SK-N-SH (cell line): Measurements from ENCODE around the gene ITGA8. TPM values are rescaled to one million over a fixed set of nuclear protein-coding genes. Genes with fewer than 3 reads are reported as not detected.

Experiments
- CTCF ChIA-PET: fragments of 300-600, 350-600 bp; formaldehyde crosslinking; extraction: SDS; loops from one replicate; lab custom pipeline; 2021; lab: Yijun Ruan, JAX
- POLR2A ChIA-PET: fragments of 350-600 bp; sonication (Branson Sonifier 250); formaldehyde crosslinking; extraction: SDS; loops from one replicate; lab custom pipeline; 2020; ENCODE audit warnings: antibody characterized with exemption, inconsistent platforms; lab: Yijun Ruan, JAX
- DNase-seq: peaks from one replicate; pipeline ENCODE4 v3.0.0; 2012
- H2AFZ ChIP-seq: fragments of 200-600 bp; sonication (generic); 2 replicates; pipeline ENCODE4 v1.8.1; 2016; ENCODE audit warnings: antibody characterized with exemption, mild to moderate bottlenecking, low read depth
- H3F3A ChIP-seq: fragments of 200-600 bp; sonication (generic); replicated peaks from 2 replicates; pipeline ENCODE3; 2016; ENCODE audit warnings: antibody characterized with exemption, mild to moderate bottlenecking; ENCODE audit not compliant: insufficient read depth
- H3K27ac ChIP-seq, 2 experiments: fragments of 200-500 bp in 1 of 2; fragments of 200-600 bp in 1 of 2; sonication (Bioruptor generic) in 1 of 2; sonication (generic), shearing (Covaris generic) in 1 of 2; 2 replicates each; pipeline versions ENCODE4 v1.5.1 to v1.6.1; 2014 to 2016; ENCODE audit warnings: low read depth in 2 of 2, inconsistent platforms in 1 of 2, low read length in 1 of 2, mild to moderate bottlenecking in 1 of 2, mixed read lengths in 1 of 2
- H3K27me3 ChIP-seq: fragments of 200-600 bp; sonication (generic), shearing (Covaris generic); 2 replicates; pipeline ENCODE4 v1.6.1; 2016; ENCODE audit warnings: mixed run types; ENCODE audit not compliant: insufficient read depth
- H3K36me3 ChIP-seq, 2 experiments: fragments of 200-500 bp in 1 of 2; fragments of 200-600 bp in 1 of 2; sonication (Bioruptor generic) in 1 of 2; sonication (generic) in 1 of 2; replicated peaks in 1 of 2; 2 replicates each; pipeline versions ENCODE3 to v1.5.1; 2014 to 2016; ENCODE audit warnings: low read length in 1 of 2, mild to moderate bottlenecking in 1 of 2; ENCODE audit not compliant: insufficient read depth in 2 of 2, control insufficient read depth in 1 of 2
- H3K4me1 ChIP-seq, 2 experiments: fragments of 200-500 bp in 1 of 2; fragments of 200-600 bp in 1 of 2; sonication (Bioruptor generic) in 1 of 2; sonication (generic), shearing (Covaris generic) in 1 of 2; 2 replicates each; pipeline versions ENCODE4 v1.5.1 to v1.6.1; 2014 to 2016; ENCODE audit warnings: low read depth in 1 of 2, low read length in 1 of 2, mixed run types in 1 of 2; ENCODE audit not compliant: insufficient read depth in 2 of 2, control insufficient read depth in 1 of 2
- H3K4me2 ChIP-seq: fragments of 200-600 bp; sonication (generic), shearing (Covaris generic); 2 replicates; pipeline ENCODE4 v1.6.1; 2017; ENCODE audit warnings: mixed run types
- H3K4me3 ChIP-seq, 2 experiments: fragments of 200-500 bp in 1 of 2; fragments of 200-600 bp in 1 of 2; sonication (Bioruptor generic) in 1 of 2; sonication (generic), shearing (Covaris generic) in 1 of 2; 2 replicates each; pipeline versions ENCODE4 v1.5.1 to v1.8.1; 2014 to 2016; ENCODE audit warnings: low read depth in 2 of 2, inconsistent platforms in 1 of 2, low read length in 1 of 2, mild to moderate bottlenecking in 1 of 2, mixed read lengths in 1 of 2, moderate library complexity in 1 of 2
- H3K79me2 ChIP-seq: fragments of 200-600 bp; sonication (generic); 2 replicates; pipeline ENCODE4 v1.8.1; 2017; ENCODE audit warnings: mild to moderate bottlenecking; ENCODE audit not compliant: insufficient read depth
- H3K9ac ChIP-seq: fragments of 200-600 bp; sonication (generic); 2 replicates; pipeline ENCODE4 v1.6.1; 2017; ENCODE audit warnings: mixed run types
- H3K9me2 ChIP-seq: fragments of 200-600 bp; sonication (generic); 2 replicates; pipeline ENCODE4 v1.6.1; 2017; ENCODE audit warnings: mixed run types
- H3K9me3 ChIP-seq: fragments of 200-600 bp; sonication (generic); 2 replicates; pipeline ENCODE4 v1.6.1; 2017; ENCODE audit warnings: mixed run types, mild to moderate bottlenecking, moderate library complexity
- H4K20me1 ChIP-seq: fragments of 200-600 bp; sonication (generic); 2 replicates; pipeline ENCODE4 v1.6.1; 2017; ENCODE audit warnings: mild to moderate bottlenecking, mixed run types; ENCODE audit not compliant: insufficient read depth
- CTCF ChIP-seq: fragments of 200-600 bp; sonication (generic); IDR thresholded peaks from 2 replicates; pipeline ENCODE4 v1.6.1; 2017; ENCODE audit warnings: antibody characterized with exemption, mild to moderate bottlenecking, moderate library complexity
- FOXM1 ChIP-seq: IDR thresholded peaks from 2 replicates; pipeline ENCODE4 v1.4.0; 2012; ENCODE audit warnings: low read depth, mild to moderate bottlenecking
- GABPA ChIP-seq: IDR thresholded peaks from 2 replicates; pipeline ENCODE4 v1.4.0; 2012; ENCODE audit warnings: low read depth, mild to moderate bottlenecking
- RFX5 ChIP-seq: IDR thresholded peaks from 2 replicates; pipeline ENCODE4 v1.6.1; 2012; ENCODE audit warnings: mild to moderate bottlenecking, improper control_type of control experiment, low read length
- YY1 ChIP-seq: IDR thresholded peaks from 2 replicates; pipeline ENCODE4 v1.4.0; 2012; ENCODE audit warnings: low read depth, mild to moderate bottlenecking
- ZBTB33 ChIP-seq: IDR thresholded peaks from 2 replicates; pipeline ENCODE4 v1.4.0; 2012; ENCODE audit warnings: low read depth, borderline replicate concordance
- WGBS: methylation state at CpG from one replicate; pipeline ENCODE4 v1.1.6; 2017; ENCODE audit warnings: low lambda C conversion rate; 5-methylcytosine and 5-hydroxymethylcytosine counted together
- polyA plus RNA-seq, 3 experiments: library from polyadenylated mRNA; depleted of rRNA; stranded (reverse); fragments of >200 nt; gene quantifications; 2 replicates each; pipeline ENCODE4 v1.2.3, GENCODE V29; 2012

ITGA8 gene
- polyA plus RNA-seq (2012; rRNA removed) = not detected in 2 replicates
- polyA plus RNA-seq (2012; cell fraction: cytosol; rRNA removed) = not detected in 2 replicates
- polyA plus RNA-seq (2012; cell fraction: nucleus; rRNA removed) = not detected in 2 replicates

GRCh38 chr10:15719899-15720634 lies at the start of gene ITGA8:
Gene ITGA8 (minus strand): TSS chr10:15719922. CDS start chr10:15719771, 151 bp downstream.
- ChIA-PET CTCF (interaction anchor here (0.6 to 2.5 kb wide), 7 partner anchors 10 to 1238 kb away, joined by 3 to 13 read pairs (median 7); no protein-coding TSS in a partner anchor), POLR2A (interaction anchor here (0.7 kb wide), 1 partner anchor 134 kb away, joined by 3 read pairs; no protein-coding TSS in a partner anchor)
- Histone ChIP-seq H3K27me3 (peaks cover 28% of the 10 kb centered on the region; the same call in 1 of the 2 replicates), H3K9me3 (no peaks in the 10 kb centered on the region), H3K9me2 (no peaks in the 10 kb centered on the region), H4K20me1 (no peaks in the 10 kb centered on the region), H2AFZ (no peak within 1 kb of the TSS), H3K9ac (no peak within 1 kb of the TSS), H3K36me3 (no peaks in the 10 kb centered on the region), H3K79me2 (no peaks in the 10 kb centered on the region), H3F3A (no peaks in the 10 kb centered on the region), H3K27ac (no peak within 1 kb of the TSS), H3K4me2 (no peak within 1 kb of the TSS), H3K4me3 (peak within 1 kb of the TSS in 1 of 2 experiments; percentile 26; a peak in 1 of 4 replicates), H3K4me1 (no peaks in the 10 kb centered on the region)
- TF ChIP-seq RFX5 (no peak), YY1 (no peak), FOXM1 (no peak), CTCF (peak; percentile 38)
- DNase-seq = peak; percentile 48
- 19% methylated on average over 18 of the region's 33 CpGs for WGBS

GRCh38 chr10:15764892-15765454 lies 45.3 kb upstream of the ITGA8 start:
- Histone ChIP-seq H3K9me2 (no peaks in the 10 kb centered on the region), H3K79me2 (no peaks in the 10 kb centered on the region), H3F3A (no peaks in the 10 kb centered on the region), H3K9ac (no peak overlapping the region), H4K20me1 (no peaks in the 10 kb centered on the region), H3K4me1 (no peaks in the 10 kb centered on the region), H3K4me2 (no peak overlapping the region), H3K27ac (no peak overlapping the region), H2AFZ (no peak overlapping the region), H3K27me3 (no peaks in the 10 kb centered on the region), H3K4me3 (no peak overlapping the region)
- no peak for DNase-seq
- no peak for TF ChIP-seq GABPA
- TF ChIP-seq ZBTB33 = no peak
- TF ChIP-seq, all 33 proteins: peak for 0
- ChIA-PET CTCF (no interaction called here), POLR2A (no interaction called here)
- Histone ChIP-seq H3K9me3 (no peaks in the 10 kb centered on the region), H3K36me3 (no peaks in the 10 kb centered on the region)
- 65% methylated on average over 2 of the region's 2 CpGs for WGBS
